NCI-H526 (cell line): ENCODE measurements around the gene LLGL1.
A peak's percentile ranks its signal among the peaks of the same experiment; 100 is the strongest.

Source experiments
- DNase-seq, 2 experiments: peaks; one replicate each; lab custom pipeline; 2025; lab: John Stamatoyannopoulos, UW

LLGL1 gene

DNA sequence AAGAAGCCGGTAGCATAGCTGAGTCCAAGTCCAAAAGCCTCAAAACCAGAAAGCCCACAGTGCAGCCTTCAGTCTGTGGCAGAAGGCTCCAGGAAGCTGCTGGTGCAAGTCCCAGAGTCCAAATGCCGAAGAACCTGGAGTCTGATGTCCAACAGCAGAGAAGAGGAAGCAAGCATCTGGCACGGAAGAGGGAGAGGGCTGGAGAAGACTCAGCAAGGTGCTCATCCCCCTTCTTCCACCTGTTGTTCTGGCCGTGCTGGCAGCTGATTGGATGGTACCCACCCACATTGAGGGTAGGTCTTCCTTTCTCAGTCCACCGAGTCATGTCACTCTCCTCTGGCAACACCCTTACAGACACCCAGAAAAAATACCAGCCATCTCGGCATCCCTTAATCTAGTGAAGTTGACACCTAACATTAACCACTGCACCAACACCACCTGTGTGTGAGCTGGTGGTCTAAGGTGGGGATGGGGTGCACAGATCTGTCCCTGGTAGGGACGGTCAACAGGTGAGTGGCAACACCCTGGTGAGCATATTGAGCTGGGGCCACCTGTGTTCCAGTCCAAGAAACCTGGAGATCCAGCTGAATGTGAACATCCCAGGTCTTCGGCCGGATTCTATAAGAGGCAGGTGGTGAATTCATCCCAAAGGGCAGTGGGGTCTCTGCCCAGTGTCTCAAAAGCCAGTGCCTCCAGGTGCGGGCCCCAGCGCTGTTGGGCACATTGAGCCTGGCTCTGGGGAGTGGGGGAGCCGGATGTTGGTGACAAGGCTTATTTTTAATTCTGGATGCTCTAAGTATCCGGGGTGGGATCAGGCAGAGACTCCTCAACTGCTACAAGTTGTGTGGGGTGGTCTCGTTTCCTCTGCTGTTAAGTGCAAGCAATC lies 44.9 kb downstream of the LLGL1 start:
- no peak for DNase-seq

DNA sequence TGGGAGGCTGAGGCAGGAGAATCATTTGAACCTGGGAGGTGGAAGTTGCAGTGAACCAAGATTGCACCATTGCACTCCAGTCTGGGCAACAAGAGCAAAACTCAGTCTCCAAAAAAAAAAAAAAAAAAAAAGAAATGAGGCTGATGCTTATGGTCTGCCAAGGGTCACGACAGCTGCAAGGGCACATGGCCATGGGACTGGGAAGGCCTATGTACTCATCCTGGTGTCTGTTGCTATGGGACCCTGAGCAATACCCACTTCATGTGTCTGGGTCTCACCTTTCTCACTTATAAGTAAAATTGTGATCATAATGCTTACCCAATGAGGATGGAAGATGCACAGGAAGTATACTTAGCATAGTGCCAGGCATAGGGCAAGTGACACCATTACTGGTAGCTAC lies 51.6 kb downstream of the LLGL1 start:
- DNase-seq = no peak

DNA sequence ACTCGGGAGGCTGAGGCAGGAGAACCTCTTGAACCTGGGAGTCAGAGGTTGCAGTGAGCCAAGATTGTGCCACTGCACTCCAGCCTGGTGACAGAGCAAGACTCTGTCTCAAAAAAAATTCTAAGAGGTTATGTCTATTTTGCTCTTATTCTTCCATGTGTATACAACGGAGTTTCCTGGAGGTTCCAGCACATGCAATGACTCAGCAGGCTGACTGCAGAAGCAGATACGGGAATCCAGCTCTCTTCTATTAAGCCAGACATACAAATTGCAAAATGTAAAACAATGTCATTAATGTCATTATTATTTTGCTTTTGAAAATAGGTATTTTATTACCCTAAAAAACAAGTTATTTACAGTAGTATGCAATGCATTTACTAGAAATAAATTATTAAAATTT lies 53.4 kb downstream of the LLGL1 start:
- DNase-seq = no peak

DNA sequence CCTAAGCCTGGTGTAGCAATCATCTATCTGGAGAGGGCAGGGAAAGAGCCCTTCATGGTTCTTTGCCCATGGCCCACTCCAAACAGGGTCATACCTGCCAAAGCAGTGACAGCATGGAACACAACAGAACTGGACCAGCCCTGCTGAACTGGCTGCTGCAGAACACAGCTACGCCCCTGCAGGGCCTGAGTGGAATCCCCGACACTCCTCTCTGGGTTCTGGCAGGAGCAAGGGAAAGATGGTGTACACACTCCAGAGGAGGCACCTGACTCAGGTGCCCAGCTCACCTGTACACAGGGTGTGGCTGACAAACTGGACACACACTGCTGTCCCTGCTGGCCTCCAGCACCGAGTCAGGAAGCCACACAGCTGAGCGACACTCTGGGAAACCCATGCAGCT lies 54.8 kb downstream of the LLGL1 start:
- peak in 1 of 2 experiments; percentile 29 for DNase-seq

DNA sequence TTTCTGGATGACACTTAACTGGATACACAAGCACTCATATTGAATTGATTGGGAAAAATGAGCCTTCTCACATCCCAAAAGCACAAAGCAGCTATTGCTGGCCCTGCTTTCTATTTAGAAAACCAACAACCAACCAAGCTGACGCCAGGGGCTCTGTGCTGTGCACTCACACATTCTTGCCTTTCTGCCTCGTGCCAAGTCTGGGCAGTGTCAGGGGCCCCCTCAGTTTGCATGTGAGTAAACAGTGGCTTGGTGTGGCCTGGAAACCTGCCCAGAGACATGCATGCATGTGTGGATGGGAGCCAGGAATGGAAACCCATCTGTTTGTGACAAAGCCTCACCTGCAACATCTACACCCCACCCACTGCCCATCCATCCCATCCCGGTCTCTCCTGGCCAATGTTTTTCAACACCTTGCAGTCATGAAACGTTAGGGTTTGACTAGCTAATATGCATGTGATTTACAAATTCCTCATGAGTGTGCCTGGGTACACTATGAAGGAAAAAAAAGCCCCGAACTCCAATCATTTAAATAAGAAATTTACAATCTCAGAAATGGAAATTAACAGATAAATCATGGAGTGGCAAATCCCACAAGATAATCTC lies 55.4 kb downstream of the LLGL1 start:
- DNase-seq = peak; percentile 93

DNA sequence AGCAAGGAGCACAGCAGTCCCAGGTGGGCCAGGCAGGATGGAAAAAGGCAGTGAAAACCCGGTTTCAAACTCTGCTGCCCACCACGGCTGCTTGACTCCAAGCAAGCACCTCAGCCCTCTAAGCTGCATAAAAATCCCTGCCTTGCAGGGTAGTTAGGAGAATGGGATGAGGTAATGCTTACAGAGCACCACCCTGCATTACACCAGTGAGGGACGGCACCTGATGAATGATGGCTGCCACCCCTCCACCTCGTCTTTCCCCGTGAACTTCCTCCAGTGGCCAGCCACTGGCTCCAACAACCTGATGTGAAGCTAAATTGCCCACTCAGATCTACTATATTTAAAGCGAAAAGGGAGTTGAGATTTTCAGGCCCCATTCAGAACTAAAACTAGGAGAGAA lies 56.4 kb downstream of the LLGL1 start:
- no peak for DNase-seq

DNA sequence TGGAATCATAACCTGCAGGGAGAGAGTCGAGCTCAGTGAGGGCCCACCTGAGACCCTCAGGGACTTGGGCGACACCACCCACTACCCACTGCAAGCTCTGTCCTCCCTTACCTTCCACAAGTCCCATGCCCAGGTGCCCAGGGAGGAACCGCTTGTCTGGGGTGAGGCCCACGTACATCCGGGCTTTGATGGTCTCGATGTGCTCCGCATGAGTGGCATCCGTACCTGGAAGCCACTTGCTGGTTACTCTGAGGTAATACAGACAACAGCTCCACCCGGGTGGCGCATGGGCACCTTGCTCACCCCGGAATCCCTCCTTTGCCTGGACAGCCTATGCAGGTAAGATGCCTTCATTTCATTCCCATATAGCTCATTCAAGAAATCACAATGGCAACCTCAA lies 59.9 kb downstream of the LLGL1 start:
- DNase-seq = no peak

DNA sequence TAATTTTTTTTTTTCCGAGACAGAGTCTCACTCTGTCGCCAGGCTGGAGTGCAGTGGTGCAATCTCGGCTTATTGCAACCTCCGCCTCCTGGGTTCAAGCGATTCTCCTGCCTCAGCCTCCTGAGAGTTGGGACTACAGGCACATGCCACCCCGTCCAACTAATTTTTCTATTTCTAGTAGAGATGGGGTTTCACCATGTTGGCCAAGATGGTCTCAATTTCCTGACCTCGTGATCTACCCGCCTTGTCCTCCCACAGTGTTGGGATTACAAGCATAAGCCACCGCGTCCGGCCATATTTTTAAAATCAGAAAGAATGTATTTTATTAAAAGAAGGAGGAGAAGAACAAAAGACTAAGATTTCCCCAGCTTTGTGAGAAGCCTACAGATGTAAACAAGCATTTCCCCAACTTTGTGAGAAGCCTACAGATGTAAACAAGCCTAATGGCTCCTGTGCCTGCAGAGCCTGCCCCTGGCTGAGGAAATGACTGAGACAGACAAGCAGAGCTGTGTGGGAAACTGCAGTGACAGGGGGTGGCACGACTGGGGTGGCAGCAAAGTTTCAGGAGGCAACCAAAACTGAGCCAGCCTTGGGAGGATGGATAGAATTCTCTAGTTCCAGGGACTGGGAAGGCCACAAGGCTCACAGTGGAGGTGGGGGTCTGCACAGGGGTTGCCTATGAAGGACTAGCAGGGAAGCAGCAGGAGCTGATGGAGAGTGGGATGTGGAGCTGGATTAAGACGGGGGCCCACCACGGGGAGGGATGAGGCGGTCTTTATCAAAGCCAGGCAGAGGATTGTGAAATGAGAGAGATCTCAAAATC lies 66.5 kb downstream of the LLGL1 start:
- no peak for DNase-seq
